BJ (cell line): ENCODE data around the gene OR7D2. TPM values are rescaled to one million over a fixed set of nuclear protein-coding genes. Genes with fewer than 3 reads are reported as not detected.
"Not testable (repeated sequence)": the region's sequence is repeated elsewhere in the genome, so short reads cannot be mapped to it uniquely, and the experiment has no call there.

Experiments used
- CTCF ChIA-PET: fragments of 350-600 bp; formaldehyde crosslinking; extraction: SDS; loops from one replicate; lab custom pipeline; 2021; ENCODE audit warnings: antibody characterized with exemption, inconsistent platforms; lab: Yijun Ruan, JAX
- POLR2A ChIA-PET: fragments of 300-600 bp; sonication (Branson Sonifier 250); formaldehyde crosslinking; extraction: SDS; loops from one replicate; lab custom pipeline; 2021; ENCODE audit warnings: antibody characterized with exemption; lab: Charles Lee
- DNase-seq: peaks from one replicate; pipeline ENCODE4 v3.0.0-alpha.2; 2011; ENCODE audit warnings: low read depth
- H3K27me3 ChIP-seq: 2 replicates; pipeline ENCODE4 v1.6.0; 2011; ENCODE audit warnings: low read length; ENCODE audit not compliant: control insufficient read depth, insufficient read depth
- H3K36me3 ChIP-seq: 2 replicates; pipeline ENCODE4 v1.5.1; 2011; ENCODE audit warnings: low read length; ENCODE audit not compliant: control insufficient read depth, insufficient read depth
- H3K4me3 ChIP-seq: 2 replicates; pipeline ENCODE4 v1.5.1; 2011; ENCODE audit warnings: low read depth, mild to moderate bottlenecking, control low read depth, low read length
- polyA plus RNA-seq: library from polyadenylated mRNA; depleted of rRNA; stranded (reverse); fragments of >200 nt; gene quantifications from 2 replicates; pipeline ENCODE4 v1.2.3, GENCODE V29; 2011; rRNA removed
- TF ChIP-seq, protein P1 (sequence below): IDR thresholded peaks from 2 replicates; pipeline ENCODE4 v1.5.1; 2011; ENCODE audit warnings: low read depth, mild to moderate bottlenecking, control low read depth, inconsistent platforms, low read length, moderate library complexity; ENCODE audit not compliant: insufficient read depth

OR7D2 gene
- polyA plus RNA-seq, 1 experiment, result not detected

DNA sequence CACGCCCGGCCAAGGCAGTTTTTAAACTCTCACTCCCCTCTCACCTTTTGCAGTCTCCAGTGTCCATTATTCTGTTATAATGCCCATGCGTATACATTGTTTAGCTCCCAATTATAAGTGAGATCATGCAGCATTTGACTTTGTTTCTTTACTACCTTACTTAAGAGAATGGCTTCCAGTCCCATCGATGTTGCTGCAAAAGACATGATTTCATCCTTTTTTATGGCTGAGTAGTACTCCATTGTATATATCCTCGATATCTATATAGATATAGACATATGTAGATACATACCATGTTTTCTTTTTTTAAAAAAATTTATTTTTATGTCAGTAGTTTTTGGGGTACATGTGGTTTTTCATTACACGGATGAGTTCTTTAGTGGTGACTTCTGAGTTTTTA, 8.4 kb downstream of the OR7D2 start:
- Histone ChIP-seq H3K4me3 (no peak overlapping the region), H3K36me3 (no peaks in the 10 kb centered on the region), H3K27me3 (no peaks in the 10 kb centered on the region)
- TF ChIP-seq, protein P1, sequence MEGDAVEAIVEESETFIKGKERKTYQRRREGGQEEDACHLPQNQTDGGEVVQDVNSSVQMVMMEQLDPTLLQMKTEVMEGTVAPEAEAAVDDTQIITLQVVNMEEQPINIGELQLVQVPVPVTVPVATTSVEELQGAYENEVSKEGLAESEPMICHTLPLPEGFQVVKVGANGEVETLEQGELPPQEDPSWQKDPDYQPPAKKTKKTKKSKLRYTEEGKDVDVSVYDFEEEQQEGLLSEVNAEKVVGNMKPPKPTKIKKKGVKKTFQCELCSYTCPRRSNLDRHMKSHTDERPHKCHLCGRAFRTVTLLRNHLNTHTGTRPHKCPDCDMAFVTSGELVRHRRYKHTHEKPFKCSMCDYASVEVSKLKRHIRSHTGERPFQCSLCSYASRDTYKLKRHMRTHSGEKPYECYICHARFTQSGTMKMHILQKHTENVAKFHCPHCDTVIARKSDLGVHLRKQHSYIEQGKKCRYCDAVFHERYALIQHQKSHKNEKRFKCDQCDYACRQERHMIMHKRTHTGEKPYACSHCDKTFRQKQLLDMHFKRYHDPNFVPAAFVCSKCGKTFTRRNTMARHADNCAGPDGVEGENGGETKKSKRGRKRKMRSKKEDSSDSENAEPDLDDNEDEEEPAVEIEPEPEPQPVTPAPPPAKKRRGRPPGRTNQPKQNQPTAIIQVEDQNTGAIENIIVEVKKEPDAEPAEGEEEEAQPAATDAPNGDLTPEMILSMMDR, result no peak
- no peak for DNase-seq
- ChIA-PET POLR2A (no interaction called here), CTCF (no interaction called here)

DNA sequence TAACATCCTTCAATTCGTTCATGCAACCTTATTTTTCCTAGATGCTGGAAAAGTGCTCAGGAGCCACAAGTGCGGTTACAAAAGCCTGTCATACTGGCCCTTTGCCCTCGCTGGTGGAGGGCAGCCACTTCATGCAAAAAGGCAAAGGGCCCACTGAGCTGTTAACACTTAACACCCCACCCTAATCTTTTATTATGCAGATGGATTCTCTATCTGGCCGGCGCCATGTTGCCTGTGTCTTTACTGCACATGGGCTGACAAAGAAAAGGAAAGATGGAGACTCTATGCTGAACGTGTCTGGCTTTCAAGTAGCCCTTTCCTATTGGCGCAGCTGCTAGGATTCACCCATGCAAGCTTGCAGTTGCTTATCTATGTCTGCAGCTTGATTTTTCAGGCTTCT, 10.8 kb downstream of the OR7D2 start:
- H3K4me3 ChIP-seq, result no peak overlapping the region
- ChIA-PET CTCF (interaction anchor here (2.0 kb wide), 1 partner anchor 16 kb away, joined by 7 read pairs; no protein-coding TSS in a partner anchor), POLR2A (no interaction called here)
- no peaks in the 10 kb centered on the region for H3K36me3 ChIP-seq
- H3K27me3 ChIP-seq, result no peaks in the 10 kb centered on the region
- DNase-seq, result no peak
- TF ChIP-seq, protein P1, result no peak

DNA sequence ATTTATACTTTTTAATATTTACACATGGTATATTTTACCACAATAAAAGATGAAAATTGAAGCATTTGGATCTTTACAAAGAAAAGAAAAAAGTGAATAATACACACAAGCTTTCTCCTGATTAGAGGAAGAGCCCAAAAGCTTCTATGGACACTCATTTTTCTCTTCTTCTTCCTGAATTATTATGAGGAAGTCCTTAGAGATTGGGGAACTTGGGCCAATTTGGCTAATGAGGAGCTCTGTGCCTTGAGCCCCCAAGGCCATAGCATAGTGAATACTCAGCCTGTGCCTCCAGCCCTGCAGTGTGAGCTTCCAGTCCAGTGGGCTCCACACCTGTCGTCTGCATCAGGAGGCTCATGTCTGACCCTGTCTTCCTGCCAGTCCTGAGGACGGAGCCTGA, 19.3 kb downstream of the OR7D2 start:
- DNase-seq, POLR2A ChIA-PET, H3K36me3 ChIP-seq, H3K27me3 ChIP-seq, H3K4me3 ChIP-seq: not testable (repeated sequence)
- CTCF ChIA-PET, result interaction anchor here (0.6 kb wide), 1 partner anchor 38 kb away, joined by 3 read pairs; no protein-coding TSS in a partner anchor

DNA sequence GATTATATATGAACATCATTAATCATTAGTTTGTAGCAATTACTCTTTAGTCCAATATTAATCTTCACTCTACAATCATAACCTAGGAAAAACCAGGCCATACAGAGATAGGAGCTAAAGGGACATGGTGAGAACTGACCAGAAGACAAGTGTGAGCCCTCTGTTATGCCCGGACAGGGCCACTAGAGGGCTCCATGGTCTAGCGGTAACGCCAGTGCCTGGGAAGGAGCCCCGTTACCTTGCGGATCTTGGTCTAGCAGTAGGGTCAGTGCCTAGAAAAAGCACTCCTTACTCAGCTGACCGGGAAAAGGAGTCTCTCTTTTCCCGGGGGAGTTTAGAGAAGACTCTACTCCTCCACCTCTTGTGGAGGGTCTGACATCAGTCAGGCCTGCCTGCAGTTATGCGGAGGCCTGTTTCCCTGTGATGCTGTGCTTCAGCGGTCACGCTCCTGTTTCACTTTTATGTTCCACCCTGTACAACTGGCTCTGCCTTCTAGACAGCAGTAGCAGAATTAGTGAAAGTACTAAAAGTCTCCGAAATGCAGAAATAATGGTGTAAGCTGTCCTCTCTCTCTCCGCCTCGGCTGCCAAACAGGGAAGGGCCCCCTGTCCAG, 26.8 kb downstream of the OR7D2 start:
- peak; percentile 2 for DNase-seq
- Histone ChIP-seq H3K4me3 (peak overlapping the region; percentile 43), H3K27me3 (no peaks in the 10 kb centered on the region), H3K36me3 (no peaks in the 10 kb centered on the region)
- TF ChIP-seq, protein P1, result peak; percentile 91
- ChIA-PET POLR2A (no interaction called here), CTCF (interaction anchor here (0.6 to 3.1 kb wide), 15 partner anchors 9 to 599 kb away, joined by 3 to 17 read pairs (median 4); no protein-coding TSS in a partner anchor)

DNA sequence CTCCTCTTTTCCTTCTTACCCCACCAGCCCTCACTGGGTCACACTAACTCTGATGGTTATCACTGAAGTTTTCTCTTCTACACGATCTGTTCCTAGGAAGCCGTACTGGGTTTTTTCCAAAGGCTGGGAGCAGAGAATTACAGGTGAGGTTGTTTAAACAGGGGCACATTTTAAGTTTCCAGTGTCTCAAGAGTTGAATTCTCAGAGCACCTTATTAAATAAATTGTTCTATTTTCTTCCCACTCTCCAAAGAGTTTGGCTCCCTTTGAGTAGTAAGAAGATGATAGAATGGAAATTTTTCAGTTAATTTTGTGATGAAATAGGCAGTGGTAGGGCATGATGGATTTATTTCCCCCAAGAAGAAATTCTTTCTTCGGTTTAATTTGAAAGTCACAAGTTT, 40.7 kb downstream of the OR7D2 start, which contains the start of gene OR7D4:
OR7D4 (minus strand) TSS at position 101 of the 400 bp plus-strand sequence. CDS start 4,752 bp downstream, outside the sequence.
- POLR2A ChIA-PET, result no interaction called here
- no peak for DNase-seq
- no peak within 1 kb of the TSS for H3K4me3 ChIP-seq
- CTCF ChIA-PET, result interaction anchor here (2.2 kb wide), 1 partner anchor 14 kb away, joined by 9 read pairs; no protein-coding TSS in a partner anchor
- TF ChIP-seq, protein P1, result no peak
- no peaks in the 10 kb centered on the region for H3K27me3 ChIP-seq
- H3K36me3 ChIP-seq, result no peaks in the 10 kb centered on the region

Other genes starting within 250 kb of the OR7D2 start
- gene MUC16, start 168.6 kb upstream of the OR7D2 start, polyA plus RNA-seq, result not detected in 2 replicates
- gene OR1M1, start 91.9 kb upstream of the OR7D2 start, polyA plus RNA-seq, result not detected in 2 replicates
- not detected in 2 replicates for gene OR7G2, start 71.5 kb upstream of the OR7D2 start, polyA plus RNA-seq
- gene OR7G1, start 63.2 kb upstream of the OR7D2 start, polyA plus RNA-seq, result not detected in 2 replicates
- not detected in 2 replicates for gene OR7G3, start 52.0 kb upstream of the OR7D2 start, polyA plus RNA-seq
- 15.1 and 16.2 TPM in 2 replicates for gene ZNF317, start 38.6 kb upstream of the OR7D2 start, polyA plus RNA-seq
- gene OR7D4, start 40.6 kb downstream of the OR7D2 start, polyA plus RNA-seq, result not detected in 2 replicates
- not detected in 2 replicates for gene OR7E24, start 72.0 kb downstream of the OR7D2 start, polyA plus RNA-seq
- 2.1 and 3.4 TPM in 2 replicates for gene ZNF699, start 130.9 kb downstream of the OR7D2 start, polyA plus RNA-seq
- 8.2 and 15.6 TPM in 2 replicates for gene ZNF559, start 145.2 kb downstream of the OR7D2 start, polyA plus RNA-seq
- gene ZNF177, start 184.0 kb downstream of the OR7D2 start, polyA plus RNA-seq, result 0.94 and 1.9 TPM in 2 replicates